CD4-positive, alpha-beta T cell (primary cell): ENCODE results near the gene ST3GAL3. TPM values are rescaled to one million over a fixed set of nuclear protein-coding genes. Genes with fewer than 3 reads are reported as not detected.

Source experiments
- ATAC-seq: fragments of 200-7000 bp; cut with Tn5 transposase; one replicate; pipeline ENCODE4 v1.10.0; 2022; ENCODE audit warnings: mild to moderate bottlenecking; ENCODE audit not compliant: poor library complexity
- CTCF ChIA-PET: fragments of 350-600 bp; sonication (Branson Sonifier 250); formaldehyde crosslinking; loops from one replicate; lab custom pipeline; 2021; ENCODE audit warnings: antibody characterized with exemption, inconsistent platforms; lab: Charles Lee
- POLR2A ChIA-PET: fragments of 350-600 bp; sonication (Branson Sonifier 250); formaldehyde crosslinking; loops from one replicate; lab custom pipeline; 2021; ENCODE audit warnings: antibody characterized with exemption, inconsistent platforms; lab: Charles Lee
- DNase-seq, 14 experiments: peaks; one replicate each; pipeline ENCODE4 v3.0.0-alpha.2; 2013 to 2020; ENCODE audit warnings: mixed read lengths in 2 of 14
- H3K27ac ChIP-seq, 2 donors: one replicate each; pipeline versions ENCODE4 v1.5.1 to v1.7.0; 2013; ENCODE audit warnings: low read length in 2 of 2, low read depth in 1 of 2, mild to moderate bottlenecking in 1 of 2
- H3K27me3 ChIP-seq, 2 experiments: 1 replicate in 1 of 2; 2 replicates in 1 of 2; pipeline versions ENCODE4 v1.6.1 to v1.7.0; 2013; ENCODE audit warnings: low read length in 2 of 2, control low read depth in 1 of 2, mild to moderate bottlenecking in 1 of 2, moderate library complexity in 1 of 2; ENCODE audit not compliant: insufficient read depth in 2 of 2, control insufficient read depth in 1 of 2
- H3K36me3 ChIP-seq: one replicate; pipeline ENCODE4 v1.6.1; 2013; ENCODE audit warnings: low read length, control low read depth; ENCODE audit not compliant: insufficient read depth
- H3K4me1 ChIP-seq: one replicate; pipeline ENCODE4 v1.6.1; 2013; ENCODE audit warnings: low read length, control low read depth; ENCODE audit not compliant: insufficient read depth
- H3K4me3 ChIP-seq: one replicate; pipeline ENCODE4 v1.5.1; 2013; ENCODE audit warnings: mild to moderate bottlenecking, low read length, moderate library complexity
- H3K9me3 ChIP-seq, 2 experiments: 1 replicate in 1 of 2; 2 replicates in 1 of 2; pipeline versions ENCODE4 v1.6.1 to v1.7.0; 2013; ENCODE audit warnings: low read length in 2 of 2, mild to moderate bottlenecking in 2 of 2, control low read depth in 1 of 2, moderate library complexity in 1 of 2; ENCODE audit not compliant: control insufficient read depth in 1 of 2, insufficient read depth in 1 of 2
- H3K27ac Mint-ChIP-seq: one replicate; pipeline ENCODE4 v1.8.0; 2020; ENCODE audit warnings: mixed read lengths
- H3K27me3 Mint-ChIP-seq: one replicate; pipeline ENCODE4 v1.8.0; 2021; ENCODE audit warnings: mixed read lengths
- H3K36me3 Mint-ChIP-seq: one replicate; pipeline ENCODE4 v1.8.0; 2021; ENCODE audit warnings: low read depth, mixed read lengths
- H3K4me1 Mint-ChIP-seq: one replicate; pipeline ENCODE4 v1.8.0; 2021; ENCODE audit warnings: low read depth, mixed read lengths
- H3K4me3 Mint-ChIP-seq: one replicate; pipeline ENCODE4 v1.8.0; 2020; ENCODE audit warnings: mild to moderate bottlenecking, mixed read lengths
- H3K9me3 Mint-ChIP-seq: one replicate; pipeline ENCODE4 v1.8.0; 2020; ENCODE audit warnings: mixed read lengths
- intact Hi-C, 2 experiments: fragments of 100-400 bp; cut with DNase I in 1 of 2; cut with micrococcal nuclease in 1 of 2; formaldehyde crosslinking; loops; one replicate each; pipeline versions ENCODE4 v1.15.1 to v1.9.0; 2023 to 2025; cut with DNase I, micrococcal nuclease
- total RNA-seq, 174 experiments: library from RNA in 2 of 174; stranded (reverse) in 2 of 174; gene quantifications; one replicate each; pipeline ENCODE4 v1.2.3 and lab custom pipeline; 2021 to 2026
- TF ChIP-seq, protein P1 (sequence below): fragments of 200-600 bp; IDR thresholded peaks from one replicate; pipeline ENCODE4 v1.8.0; 2022; ENCODE audit warnings: antibody characterized with exemption, mild to moderate bottlenecking

ST3GAL3 gene
- total RNA-seq, 2 experiments from 2014 or later: 17.6 to 20.5 TPM

- no peak for ATAC-seq
- DNase-seq: no peak
Measured at GRCh38 chr1:43954036-43954435, 246.7 kb downstream of the ST3GAL3 start.

GRCh38 chr1:43956234-43956633, 248.9 kb downstream of the ST3GAL3 start:
- Histone ChIP-seq H3K4me3 (no peak overlapping the region), H3K9me3 (no peaks in the 10 kb centered on the region), H3K27me3 (no peaks in the 10 kb centered on the region), H3K27ac (no peak overlapping the region), H3K36me3 (peaks cover 35% of the 10 kb centered on the region), H3K4me1 (no peaks in the 10 kb centered on the region)
- H3K27me3 Mint-ChIP-seq: no peaks in the 10 kb centered on the region
- peaks cover 33% of the 10 kb centered on the region for H3K36me3 Mint-ChIP-seq
- H3K9me3 Mint-ChIP-seq: no peaks in the 10 kb centered on the region
- H3K4me1 Mint-ChIP-seq: peaks cover 3% of the 10 kb centered on the region
- ChIA-PET CTCF (no interaction called here), POLR2A (no interaction called here)
- no peak for DNase-seq
- TF ChIP-seq, protein P1, sequence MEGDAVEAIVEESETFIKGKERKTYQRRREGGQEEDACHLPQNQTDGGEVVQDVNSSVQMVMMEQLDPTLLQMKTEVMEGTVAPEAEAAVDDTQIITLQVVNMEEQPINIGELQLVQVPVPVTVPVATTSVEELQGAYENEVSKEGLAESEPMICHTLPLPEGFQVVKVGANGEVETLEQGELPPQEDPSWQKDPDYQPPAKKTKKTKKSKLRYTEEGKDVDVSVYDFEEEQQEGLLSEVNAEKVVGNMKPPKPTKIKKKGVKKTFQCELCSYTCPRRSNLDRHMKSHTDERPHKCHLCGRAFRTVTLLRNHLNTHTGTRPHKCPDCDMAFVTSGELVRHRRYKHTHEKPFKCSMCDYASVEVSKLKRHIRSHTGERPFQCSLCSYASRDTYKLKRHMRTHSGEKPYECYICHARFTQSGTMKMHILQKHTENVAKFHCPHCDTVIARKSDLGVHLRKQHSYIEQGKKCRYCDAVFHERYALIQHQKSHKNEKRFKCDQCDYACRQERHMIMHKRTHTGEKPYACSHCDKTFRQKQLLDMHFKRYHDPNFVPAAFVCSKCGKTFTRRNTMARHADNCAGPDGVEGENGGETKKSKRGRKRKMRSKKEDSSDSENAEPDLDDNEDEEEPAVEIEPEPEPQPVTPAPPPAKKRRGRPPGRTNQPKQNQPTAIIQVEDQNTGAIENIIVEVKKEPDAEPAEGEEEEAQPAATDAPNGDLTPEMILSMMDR: no peak
- H3K27ac Mint-ChIP-seq: no peak overlapping the region
- intact Hi-C loops: no loop called here
- no peak overlapping the region for H3K4me3 Mint-ChIP-seq
- ATAC-seq: no peak

More at GRCh38 chr1:43954036-43954435, 246.7 kb downstream of the ST3GAL3 start:
- intact Hi-C loops: no loop called here
- Histone ChIP-seq H3K4me1 (no peaks in the 10 kb centered on the region), H3K27ac (no peak overlapping the region), H3K27me3 (no peaks in the 10 kb centered on the region), H3K4me3 (no peak overlapping the region), H3K9me3 (no peaks in the 10 kb centered on the region), H3K36me3 (peaks cover 35% of the 10 kb centered on the region)
- Mint-ChIP-seq H3K9me3 (no peaks in the 10 kb centered on the region), H3K4me1 (peaks cover 22% of the 10 kb centered on the region), H3K36me3 (peaks cover 31% of the 10 kb centered on the region), H3K27ac (no peak overlapping the region), H3K4me3 (no peak overlapping the region), H3K27me3 (no peaks in the 10 kb centered on the region)
- ChIA-PET POLR2A (no interaction called here), CTCF (no interaction called here)
- TF ChIP-seq, protein P1: no peak

DNA sequence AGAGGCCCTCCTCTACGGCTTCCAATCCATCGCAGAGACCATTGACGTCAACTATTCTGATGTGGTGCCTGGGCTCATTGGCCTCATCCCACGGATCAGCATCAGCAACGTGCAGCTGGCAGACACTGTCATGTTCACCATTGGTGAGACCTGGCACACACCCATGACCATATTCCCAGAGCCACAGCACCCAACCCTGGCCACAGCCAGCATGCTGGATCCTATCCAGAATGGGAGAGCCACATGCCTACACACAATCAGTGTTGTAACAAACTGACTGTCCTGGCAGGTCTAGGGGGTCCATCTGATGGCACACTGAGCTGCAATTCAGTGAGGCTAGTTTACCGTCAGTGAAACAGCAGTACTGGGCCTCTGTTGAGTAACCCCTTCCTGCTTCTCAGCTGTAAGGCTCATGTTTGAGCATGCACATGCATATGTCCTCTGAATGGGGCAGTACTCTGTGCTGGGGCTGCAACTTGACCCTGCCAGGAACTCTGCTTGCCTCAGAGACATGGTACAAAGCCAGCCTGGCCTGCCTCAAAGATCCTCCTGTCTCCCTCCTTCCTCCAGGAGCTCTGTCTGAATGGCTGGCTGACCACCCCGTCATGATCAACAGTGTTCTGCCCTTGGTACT, 250.2 kb downstream of the ST3GAL3 start:
- Mint-ChIP-seq H3K9me3 (no peaks in the 10 kb centered on the region), H3K27me3 (no peaks in the 10 kb centered on the region), H3K36me3 (peaks cover 40% of the 10 kb centered on the region), H3K27ac (no peak overlapping the region), H3K4me1 (no peaks in the 10 kb centered on the region), H3K4me3 (no peak overlapping the region)
- Histone ChIP-seq H3K4me3 (no peak overlapping the region), H3K9me3 (no peaks in the 10 kb centered on the region), H3K4me1 (no peaks in the 10 kb centered on the region), H3K36me3 (peaks cover 43% of the 10 kb centered on the region), H3K27ac (no peak overlapping the region), H3K27me3 (no peaks in the 10 kb centered on the region)
- POLR2A ChIA-PET: no interaction called here
- TF ChIP-seq, protein P1: no peak
- intact Hi-C loops: no loop called here
- CTCF ChIA-PET: no interaction called here
- DNase-seq (no peak), ATAC-seq (no peak)
